22Rv1 (cell line): ENCODE data around the gene LRRTM4.

Source experiments
- CTCF ChIP-seq: fragments of 450-650 bp; IDR thresholded peaks from 2 replicates; pipeline ENCODE4 v1.5.1; 2017; ENCODE audit warnings: mild to moderate bottlenecking
- ZFX ChIP-seq: fragments of 450-650 bp; IDR thresholded peaks from 2 replicates; pipeline ENCODE4 v1.6.1; 2017; ENCODE audit warnings: antibody characterized with exemption, borderline replicate concordance

DNA sequence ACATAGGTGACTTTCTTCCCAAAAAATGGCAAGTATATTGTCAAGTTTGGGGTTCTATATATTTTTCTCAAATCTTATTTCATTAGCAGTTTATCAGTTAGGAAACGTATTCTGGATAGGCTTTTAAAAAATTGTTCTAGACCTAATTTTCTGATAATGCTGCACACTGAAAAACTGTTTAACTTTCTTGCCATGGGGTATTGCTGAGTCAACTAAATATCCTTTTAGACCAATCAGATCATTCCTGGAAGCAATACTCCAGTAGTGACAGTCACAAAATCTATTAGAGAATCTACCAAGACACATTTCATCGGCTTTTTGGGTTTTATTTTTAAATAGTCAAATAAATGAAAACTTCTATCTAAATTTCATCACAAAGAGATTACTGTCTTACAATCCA is 440.6 kb downstream of the LRRTM4 start:
- TF ChIP-seq CTCF: no peak
- no peak for TF ChIP-seq ZFX
